Esophagus (tissue), 2 donors: ENCODE measurements around the gene RIT1. TPM values are rescaled to one million over a fixed set of nuclear protein-coding genes. Genes with fewer than 3 reads are reported as not detected.
A peak's percentile ranks its signal among the peaks of the same experiment; 100 is the strongest.

Source experiments
- H3K27ac ChIP-seq, 2 donors: one replicate each; pipeline ENCODE4 v1.5.1; 2013; ENCODE audit warnings: low read depth in 2 of 2, mild to moderate bottlenecking in 2 of 2, inconsistent platforms in 1 of 2, low read length in 1 of 2, moderate library complexity in 1 of 2
- H3K27me3 ChIP-seq, 2 donors: one replicate each; pipeline ENCODE4 v1.6.1; 2013; ENCODE audit warnings: low read length in 2 of 2, control low read depth in 1 of 2, mild to moderate bottlenecking in 1 of 2; ENCODE audit not compliant: insufficient read depth in 2 of 2, control insufficient read depth in 1 of 2
- H3K36me3 ChIP-seq, 2 donors: one replicate each; pipeline ENCODE4 v1.6.1; 2013; ENCODE audit warnings: low read length in 1 of 2; ENCODE audit not compliant: control insufficient read depth in 2 of 2, insufficient read depth in 2 of 2
- H3K4me1 ChIP-seq, 2 donors: one replicate each; pipeline ENCODE4 v1.6.1; 2013; ENCODE audit warnings: low read length in 1 of 2; ENCODE audit not compliant: control insufficient read depth in 2 of 2, insufficient read depth in 2 of 2
- H3K4me3 ChIP-seq, 2 donors: one replicate each; pipeline ENCODE4 v1.5.1; 2013; ENCODE audit warnings: low read length in 2 of 2, mild to moderate bottlenecking in 2 of 2, low read depth in 1 of 2, moderate library complexity in 1 of 2
- H3K9me3 ChIP-seq, 2 donors: one replicate each; pipeline ENCODE4 v1.6.1; 2013; ENCODE audit warnings: mild to moderate bottlenecking in 2 of 2, low read depth in 1 of 2, low read length in 1 of 2, moderate library complexity in 1 of 2; ENCODE audit not compliant: control insufficient read depth in 2 of 2, insufficient read depth in 1 of 2
- WGBS, 2 donors: extraction: QIAGEN DNeasy Blood & Tissue Kit; methylation state at CpG; one replicate each; pipeline ENCODE4 v1.1.7; 2013; 5-methylcytosine and 5-hydroxymethylcytosine counted together
- polyA plus RNA-seq, 2 donors: library from polyadenylated mRNA; stranded (reverse); fragments of 200-250 nt; gene quantifications; one replicate each; pipeline ENCODE4 v1.2.3, GENCODE V29; 2013
- donor health status: healthy with polysubstance abuse.
- donor health status: Bipolar disorder and iron deficiency.

The RIT1 gene
- polyA plus RNA-seq, 2 donors = 23.4 to 29.7 TPM

- peaks cover 12 to 16% of the 10 kb centered on the region in 2 donors for H3K36me3 ChIP-seq
- H3K4me1 ChIP-seq = no peaks in the 10 kb centered on the region
- no peak overlapping the region for H3K4me3 ChIP-seq
- no peaks in the 10 kb centered on the region for H3K27me3 ChIP-seq
- no peak overlapping the region for H3K27ac ChIP-seq
- no peaks in the 10 kb centered on the region for H3K9me3 ChIP-seq
- 95 to 100% methylated on average over 2 of the region's 2 CpGs for WGBS, 2 donors
Measured at GRCh38 chr1:155919801-155920200, 8.7 kb upstream of the RIT1 start.

- WGBS, 2 donors = 62 to 67% methylated on average over 3 of the region's 3 CpGs
- H3K4me3 ChIP-seq = no peak overlapping the region
- H3K27ac ChIP-seq = no peak overlapping the region
- H3K4me1 ChIP-seq = no peaks in the 10 kb centered on the region
- H3K36me3 ChIP-seq = peaks cover 12 to 16% of the 10 kb centered on the region in 2 donors
- H3K27me3 ChIP-seq = no peaks in the 10 kb centered on the region
- H3K9me3 ChIP-seq = no peaks in the 10 kb centered on the region
Measured at GRCh38 chr1:155918660-155919059, 7.5 kb upstream of the RIT1 start.

- WGBS, 2 donors = 67% methylated on average over 6 of the region's 6 CpGs
- Histone ChIP-seq H3K36me3 (peaks cover 0 to 6% of the 10 kb centered on the region in 2 donors), H3K9me3 (no peaks in the 10 kb centered on the region), H3K4me3 (no peak overlapping the region), H3K27ac (no peak overlapping the region), H3K27me3 (no peaks in the 10 kb centered on the region), H3K4me1 (no peaks in the 10 kb centered on the region)
Measured at GRCh38 chr1:155913969-155914757, 3.0 kb upstream of the RIT1 start.

- Histone ChIP-seq H3K4me3 (no peak overlapping the region), H3K4me1 (no peaks in the 10 kb centered on the region), H3K27me3 (no peaks in the 10 kb centered on the region), H3K9me3 (no peaks in the 10 kb centered on the region), H3K36me3 (peaks cover 0 to 2% of the 10 kb centered on the region in 2 donors), H3K27ac (peak overlapping the region; percentile 73 to 88)
- 75 to 76% methylated on average over 11 of the region's 11 CpGs for WGBS, 2 donors
Measured at GRCh38 chr1:155912056-155912536, 947 bp upstream of the RIT1 start.

- Histone ChIP-seq H3K36me3 (peaks cover 0 to 3% of the 10 kb centered on the region in 2 donors), H3K4me3 (peak overlapping the region; percentile 61 to 93), H3K27ac (peak overlapping the region; percentile 88 to 96), H3K27me3 (no peaks in the 10 kb centered on the region), H3K4me1 (no peaks in the 10 kb centered on the region), H3K9me3 (no peaks in the 10 kb centered on the region)
- WGBS, 2 donors = 1 to 2% methylated on average over 11 of the region's 11 CpGs
Measured at GRCh38 chr1:155910621-155911121, 478 bp downstream of the RIT1 start.

GRCh38 chr1:155909894-155910293 lies 1.3 kb downstream of the RIT1 start:
- no peaks in the 10 kb centered on the region for H3K9me3 ChIP-seq
- H3K36me3 ChIP-seq = peaks cover 0 to 3% of the 10 kb centered on the region in 2 donors
- H3K27me3 ChIP-seq = no peaks in the 10 kb centered on the region
- H3K4me1 ChIP-seq = no peaks in the 10 kb centered on the region
- H3K27ac ChIP-seq = peak overlapping the region; percentile 53 to 76
- peak overlapping the region; percentile 7 to 93 for H3K4me3 ChIP-seq
- 47 to 65% methylated on average over 4 of the region's 4 CpGs for WGBS, 2 donors

- Histone ChIP-seq H3K27me3 (no peaks in the 10 kb centered on the region), H3K4me3 (no peak overlapping the region), H3K4me1 (no peaks in the 10 kb centered on the region), H3K36me3 (peaks cover 16 to 20% of the 10 kb centered on the region in 2 donors), H3K9me3 (no peaks in the 10 kb centered on the region), H3K27ac (no peak overlapping the region)
- WGBS, 2 donors = 86 to 97% methylated on average over 12 of the region's 12 CpGs
Measured at GRCh38 chr1:155904261-155904660, 6.9 kb downstream of the RIT1 start.

GRCh38 chr1:155900161-155900560 lies 11.0 kb downstream of the RIT1 start:
- Histone ChIP-seq H3K9me3 (no peaks in the 10 kb centered on the region), H3K4me1 (no peaks in the 10 kb centered on the region), H3K27ac (no peak overlapping the region), H3K4me3 (no peak overlapping the region), H3K27me3 (no peaks in the 10 kb centered on the region), H3K36me3 (peaks cover 22 to 24% of the 10 kb centered on the region in 2 donors)
- 88 to 89% methylated on average over 4 of the region's 4 CpGs for WGBS, 2 donors

- H3K27ac ChIP-seq = no peak overlapping the region
- no peaks in the 10 kb centered on the region for H3K27me3 ChIP-seq
- peaks cover 22 to 23% of the 10 kb centered on the region in 2 donors for H3K36me3 ChIP-seq
- no peak overlapping the region for H3K4me3 ChIP-seq
- WGBS, 2 donors = 94 to 95% methylated on average over 2 of the region's 2 CpGs
- H3K9me3 ChIP-seq = no peaks in the 10 kb centered on the region
- no peaks in the 10 kb centered on the region for H3K4me1 ChIP-seq
Measured at GRCh38 chr1:155899683-155900082, 11.5 kb downstream of the RIT1 start.
